D721Med (cell line): Measurements from ENCODE around the gene OR10J5.

Experiments
- DNase-seq: peaks from one replicate; pipeline ENCODE4 v3.0.0; 2011; ENCODE audit warnings: low spot score; ENCODE audit not compliant: insufficient read length
- FAIRE-seq: peaks from 2 replicates; lab custom pipeline; 2011; peaks lifted over from hg19 to GRCh38; lab: Jason Lieb, UNC
- CTCF ChIP-seq: IDR thresholded peaks from 2 replicates; pipeline ENCODE4 v1.5.1; 2012; ENCODE audit warnings: mild to moderate bottlenecking, control low read depth; ENCODE audit not compliant: insufficient read depth; ENCODE audit errors: missing control alignments

Gene OR10J5

GRCh38 chr1:159535907-159536306 lies at the start of gene OR10J5:
Gene OR10J5, minus strand, starts transcription at chr1:159536007. Its CDS starts 0 bp downstream, at chr1:159536007.
- FAIRE-seq (no peak), DNase-seq (no peak)
- no peak for TF ChIP-seq CTCF

DNA sequence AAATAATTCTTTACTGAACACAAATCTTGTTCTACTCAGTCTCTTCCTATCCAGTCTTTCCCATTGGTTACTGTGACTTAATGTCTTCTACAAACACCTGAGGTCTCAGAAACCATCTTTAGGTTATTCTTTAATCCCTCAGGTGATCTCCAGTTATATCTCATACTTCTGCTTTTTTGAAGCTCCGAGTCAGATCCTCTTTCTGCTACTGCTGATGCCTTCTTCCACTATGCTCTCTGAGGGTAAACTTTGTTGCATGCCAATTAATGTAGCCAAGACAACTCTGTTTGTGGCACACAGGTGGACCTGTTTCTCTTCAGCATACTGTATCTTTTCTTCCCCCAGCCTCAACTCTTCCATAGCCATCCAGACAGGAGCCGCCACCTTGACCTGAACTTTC lies 48.7 kb upstream of the OR10J5 start:
- TF ChIP-seq CTCF = no peak
- FAIRE-seq = no peak
- no peak for DNase-seq

- no peak for TF ChIP-seq CTCF
- FAIRE-seq (no peak), DNase-seq (no peak)
Measured at GRCh38 chr1:159581422-159581821, 45.6 kb upstream of the OR10J5 start.

DNA sequence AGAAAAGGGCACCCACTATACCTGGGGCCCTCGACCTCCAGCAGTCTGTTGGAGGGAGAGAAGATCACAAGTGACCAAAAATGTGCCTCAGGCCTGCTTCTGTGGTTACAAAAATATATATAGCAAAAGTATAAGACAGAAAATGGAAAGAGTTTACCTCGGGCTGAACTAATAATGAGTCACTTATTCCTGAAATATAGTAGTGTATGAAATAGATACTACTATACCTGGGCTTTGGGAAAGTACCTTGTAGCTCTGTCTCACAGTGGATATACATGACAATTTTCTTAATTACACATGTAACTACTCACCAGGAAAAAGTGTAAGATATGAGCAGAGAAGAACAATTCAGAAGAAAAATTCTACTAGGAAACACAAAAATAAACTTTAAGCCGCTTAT lies 44.5 kb upstream of the OR10J5 start:
- FAIRE-seq (no peak), DNase-seq (no peak)
- TF ChIP-seq CTCF = no peak

DNA sequence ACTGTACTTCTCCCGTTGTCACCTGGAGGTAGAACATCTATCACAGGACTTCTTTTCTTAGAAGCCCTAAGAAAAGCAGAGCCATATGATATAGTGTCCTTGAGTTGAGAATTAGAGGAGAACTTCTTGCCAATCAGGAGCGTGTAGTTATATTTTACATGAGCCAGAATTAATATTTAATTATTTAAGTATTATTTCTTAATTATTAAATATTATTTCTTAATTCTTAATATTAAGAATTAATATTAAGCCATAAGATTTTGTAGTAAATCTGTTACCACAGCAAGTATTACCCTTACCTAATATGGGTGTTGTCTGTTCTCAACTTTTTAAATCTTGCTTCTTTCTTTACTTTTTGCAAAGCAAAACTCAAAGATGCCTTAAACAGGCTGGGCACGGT lies 41.6 kb upstream of the OR10J5 start:
- FAIRE-seq = no peak
- no peak for DNase-seq
- TF ChIP-seq CTCF = no peak

DNA sequence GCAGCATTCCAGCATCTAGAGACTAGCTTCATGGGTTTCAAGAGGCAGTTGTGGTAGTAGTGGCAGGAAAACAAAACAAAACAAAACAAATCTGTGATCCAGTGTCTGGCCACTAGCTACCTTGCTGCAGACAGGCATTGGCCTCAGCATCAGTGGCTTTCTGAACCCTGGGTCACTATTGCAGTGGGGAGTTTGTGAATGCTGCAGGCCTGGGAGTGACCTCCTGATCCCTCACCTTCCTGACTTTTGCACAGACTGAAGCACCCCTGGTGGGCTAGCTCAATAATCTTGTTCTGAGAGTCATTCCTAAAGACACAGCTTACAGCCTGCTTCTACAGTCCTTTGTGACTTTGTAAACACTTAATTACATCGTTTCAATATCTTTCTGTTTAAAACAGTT lies 26.9 kb upstream of the OR10J5 start:
- no peak for TF ChIP-seq CTCF
- no peak for FAIRE-seq
- DNase-seq = no peak

GRCh38 chr1:159561497-159561896 lies 25.7 kb upstream of the OR10J5 start:
- no peak for DNase-seq
- TF ChIP-seq CTCF = no peak
- no peak for FAIRE-seq
